Esophagus (tissue), 2 donors: ENCODE data around the gene DCTN4. TPM values are rescaled to one million over a fixed set of nuclear protein-coding genes. Genes with fewer than 3 reads are reported as not detected.
"Not testable (repeated sequence)": the region's sequence is repeated elsewhere in the genome, so short reads cannot be mapped to it uniquely, and the experiment has no call there.

ENCODE experiments used
- H3K27ac ChIP-seq, 2 donors: one replicate each; pipeline ENCODE4 v1.5.1; 2013; ENCODE audit warnings: low read depth in 2 of 2, mild to moderate bottlenecking in 2 of 2, inconsistent platforms in 1 of 2, low read length in 1 of 2, moderate library complexity in 1 of 2
- H3K27me3 ChIP-seq, 2 donors: one replicate each; pipeline ENCODE4 v1.6.1; 2013; ENCODE audit warnings: low read length in 2 of 2, control low read depth in 1 of 2, mild to moderate bottlenecking in 1 of 2; ENCODE audit not compliant: insufficient read depth in 2 of 2, control insufficient read depth in 1 of 2
- H3K36me3 ChIP-seq, 2 donors: one replicate each; pipeline ENCODE4 v1.6.1; 2013; ENCODE audit warnings: low read length in 1 of 2; ENCODE audit not compliant: control insufficient read depth in 2 of 2, insufficient read depth in 2 of 2
- H3K4me1 ChIP-seq, 2 donors: one replicate each; pipeline ENCODE4 v1.6.1; 2013; ENCODE audit warnings: low read length in 1 of 2; ENCODE audit not compliant: control insufficient read depth in 2 of 2, insufficient read depth in 2 of 2
- H3K4me3 ChIP-seq, 2 donors: one replicate each; pipeline ENCODE4 v1.5.1; 2013; ENCODE audit warnings: low read length in 2 of 2, mild to moderate bottlenecking in 2 of 2, low read depth in 1 of 2, moderate library complexity in 1 of 2
- H3K9me3 ChIP-seq, 2 donors: one replicate each; pipeline ENCODE4 v1.6.1; 2013; ENCODE audit warnings: mild to moderate bottlenecking in 2 of 2, low read depth in 1 of 2, low read length in 1 of 2, moderate library complexity in 1 of 2; ENCODE audit not compliant: control insufficient read depth in 2 of 2, insufficient read depth in 1 of 2
- WGBS, 2 donors: extraction: QIAGEN DNeasy Blood & Tissue Kit; methylation state at CpG; one replicate each; pipeline ENCODE4 v1.1.7; 2013; 5-methylcytosine and 5-hydroxymethylcytosine counted together
- polyA plus RNA-seq, 2 donors: library from polyadenylated mRNA; stranded (reverse); fragments of 200-250 nt; gene quantifications; one replicate each; pipeline ENCODE4 v1.2.3, GENCODE V29; 2013
- donor health status: healthy with polysubstance abuse.
- donor health status: Bipolar disorder and iron deficiency.

DCTN4 gene
- polyA plus RNA-seq, 2 donors = 15.5 to 15.7 TPM

DNA sequence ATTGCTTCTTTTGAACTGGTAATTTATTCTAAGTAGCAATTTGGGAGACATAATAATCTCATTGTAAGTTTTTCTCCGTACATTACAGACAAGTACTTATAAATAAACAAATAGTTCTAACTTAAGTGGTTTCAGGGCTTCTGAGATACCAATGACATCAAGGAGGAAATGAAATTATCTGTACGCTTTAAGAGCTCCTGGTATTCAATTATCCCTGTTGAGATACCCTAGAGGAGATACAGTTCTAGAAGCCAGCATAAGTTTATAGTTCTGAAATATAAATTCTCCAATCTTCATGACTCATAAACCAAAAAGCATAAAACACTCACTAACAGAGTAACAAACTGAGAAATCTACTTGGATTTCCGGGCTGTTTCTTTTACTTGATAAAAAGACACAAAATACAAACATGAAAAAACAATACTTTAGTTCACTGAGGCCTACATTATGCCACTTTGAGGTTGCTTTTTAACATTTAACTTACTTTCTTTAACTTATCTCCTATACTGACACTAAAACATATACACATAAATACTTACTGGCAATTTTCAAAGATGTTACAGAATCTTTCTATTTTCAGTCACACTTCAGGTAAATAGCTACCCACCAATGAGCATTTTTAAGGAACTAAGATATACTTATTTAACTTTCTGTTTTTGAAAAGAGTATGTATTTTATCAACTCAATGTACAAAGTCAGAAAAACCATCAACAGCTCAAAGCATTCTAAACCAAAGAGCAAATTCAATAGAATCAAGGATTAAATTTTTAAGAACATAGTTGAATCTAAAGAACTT lies 7.5 kb downstream of the DCTN4 start:
- no peaks in the 10 kb centered on the region for H3K9me3 ChIP-seq
- H3K4me3 ChIP-seq = no peak overlapping the region

DNA sequence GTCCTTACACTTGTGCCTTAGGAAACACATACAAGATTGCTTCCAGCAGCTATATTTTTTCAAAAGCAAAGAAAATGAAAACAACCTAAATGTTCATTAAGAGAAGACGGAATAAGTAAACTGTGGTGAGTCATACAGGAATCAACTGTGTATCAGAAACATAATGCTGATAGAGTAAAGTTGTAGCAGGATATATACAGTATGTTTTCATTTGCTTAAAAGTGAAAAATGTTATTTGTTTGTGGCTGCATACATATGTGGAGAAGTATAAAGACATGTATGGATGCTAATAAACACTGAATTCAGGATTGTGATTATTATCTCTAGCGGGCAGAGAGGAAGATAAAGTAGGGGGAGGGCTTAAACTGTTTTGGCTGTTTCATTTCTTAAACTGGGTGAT lies 8.3 kb downstream of the DCTN4 start:
- 56 to 65% methylated on average over 2 of the region's 2 CpGs for WGBS, 2 donors

More for the DNA sequence above, 7.5 kb downstream of the DCTN4 start:
- WGBS, 2 donors = 67 to 68% methylated on average over 3 of the region's 3 CpGs
- peaks cover 0 to 6% of the 10 kb centered on the region in 2 donors for H3K36me3 ChIP-seq
- no peaks in the 10 kb centered on the region for H3K27me3 ChIP-seq
- no peak overlapping the region for H3K27ac ChIP-seq
- no peaks in the 10 kb centered on the region for H3K4me1 ChIP-seq

DNA sequence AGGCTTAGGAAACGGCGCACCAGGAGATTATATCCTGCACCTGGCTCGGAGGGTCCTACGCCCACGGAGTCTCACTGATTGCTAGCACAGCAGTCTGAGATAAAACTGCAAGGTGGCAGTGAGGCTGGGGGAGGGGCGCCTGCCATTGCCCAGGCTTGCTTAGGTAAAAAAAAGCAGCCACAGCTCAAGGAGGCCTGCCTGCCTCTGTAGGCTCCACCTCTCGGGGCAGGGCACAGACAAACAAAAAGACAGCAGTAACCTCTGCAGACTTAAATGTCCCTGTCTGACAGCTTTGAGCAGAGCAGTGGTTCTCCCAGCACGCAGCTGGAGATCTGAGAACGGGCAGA lies 15.7 kb downstream of the DCTN4 start:
- not testable (repeated sequence) for H3K27me3 ChIP-seq, H3K9me3 ChIP-seq, H3K4me3 ChIP-seq, H3K4me1 ChIP-seq, H3K36me3 ChIP-seq, H3K27ac ChIP-seq
- 89 to 96% methylated on average over 9 of the region's 9 CpGs for WGBS, 2 donors

More for the DNA sequence above, 8.3 kb downstream of the DCTN4 start:
- H3K27ac ChIP-seq = no peak overlapping the region
- peaks cover 0 to 6% of the 10 kb centered on the region in 2 donors for H3K36me3 ChIP-seq
- H3K4me3 ChIP-seq = no peak overlapping the region
- H3K9me3 ChIP-seq = no peaks in the 10 kb centered on the region
- H3K27me3 ChIP-seq = no peaks in the 10 kb centered on the region
- no peaks in the 10 kb centered on the region for H3K4me1 ChIP-seq

DNA sequence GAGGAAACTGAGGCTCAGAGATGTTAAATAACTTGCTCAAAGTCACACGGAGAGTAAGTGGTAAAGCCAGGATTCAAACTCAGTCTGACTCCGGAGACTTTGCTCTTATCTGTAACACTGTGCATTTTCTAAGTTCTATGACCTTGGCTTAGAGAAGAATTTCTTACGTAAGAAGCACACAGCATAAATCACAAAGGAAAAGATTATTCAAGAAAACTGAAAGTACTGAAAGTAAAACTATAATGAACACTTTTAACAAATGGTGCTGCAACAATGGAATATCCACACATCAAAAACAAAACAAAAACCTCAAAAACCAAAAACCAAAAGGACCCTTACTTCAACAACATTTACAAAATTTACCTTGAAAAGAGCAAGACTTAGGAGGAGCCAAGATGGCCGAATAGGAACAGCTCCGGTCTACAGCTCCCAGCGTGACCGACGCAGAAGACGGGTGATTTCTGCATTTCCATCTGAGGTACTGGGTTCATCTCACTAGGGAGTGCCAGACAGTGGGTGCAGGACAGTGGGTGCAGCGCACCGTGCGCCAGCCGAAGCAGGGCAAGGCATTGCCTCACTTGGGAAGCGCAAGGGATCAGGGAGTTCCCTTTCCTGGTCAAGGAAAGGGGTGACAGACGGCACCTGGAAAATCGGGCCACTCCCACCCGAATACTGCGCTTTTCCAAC lies 16.2 kb downstream of the DCTN4 start:
- not testable (repeated sequence) for H3K4me1 ChIP-seq, H3K27me3 ChIP-seq, H3K27ac ChIP-seq, H3K4me3 ChIP-seq, H3K9me3 ChIP-seq, H3K36me3 ChIP-seq
- WGBS, 2 donors = 91 to 94% methylated on average over 15 to 18 of the region's 18 CpGs

DNA sequence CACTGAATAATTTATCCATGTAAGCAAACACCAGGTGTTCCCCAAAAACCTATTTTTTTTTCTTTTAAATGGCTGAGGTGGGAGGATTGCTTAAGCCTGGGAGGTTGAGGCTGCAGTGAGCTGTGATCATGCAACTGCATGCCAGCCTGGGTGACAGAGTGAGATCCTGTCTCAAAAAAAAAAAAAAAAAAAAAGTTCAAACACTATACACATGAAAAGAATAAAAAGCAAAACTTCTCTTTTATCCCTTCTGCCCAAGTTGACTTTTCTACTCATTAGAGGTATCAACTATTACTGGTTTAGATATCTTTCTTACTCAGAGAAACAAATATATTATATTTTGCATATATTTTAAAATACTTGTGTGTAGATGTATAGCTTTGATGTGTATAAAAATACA lies 17.8 kb downstream of the DCTN4 start:
- H3K4me3 ChIP-seq = no peak overlapping the region
- H3K27me3 ChIP-seq = no peaks in the 10 kb centered on the region
- H3K4me1 ChIP-seq = no peaks in the 10 kb centered on the region
- no peak overlapping the region for H3K27ac ChIP-seq
- no peaks in the 10 kb centered on the region for H3K9me3 ChIP-seq
- no peaks in the 10 kb centered on the region for H3K36me3 ChIP-seq

DNA sequence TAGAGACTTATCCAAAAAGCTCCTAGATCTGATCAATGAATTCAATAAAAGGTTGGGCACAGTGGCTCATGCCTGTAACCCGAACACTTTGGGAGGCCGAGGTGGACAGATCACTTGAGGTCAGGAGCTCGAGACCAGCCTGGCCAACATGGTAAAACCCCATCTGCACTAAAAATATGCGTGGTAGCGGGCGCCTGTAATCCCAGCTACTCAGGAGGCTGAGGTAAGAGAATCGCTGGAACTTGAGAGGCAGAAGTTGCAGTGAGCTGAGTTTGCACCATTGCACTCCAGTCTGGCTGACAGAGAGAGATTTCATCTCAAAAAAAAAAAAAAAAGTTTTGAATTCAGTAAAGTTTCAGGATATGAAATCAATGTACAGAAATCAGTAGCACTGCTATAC lies 20.0 kb downstream of the DCTN4 start:
- Histone ChIP-seq H3K4me3 (no peak overlapping the region), H3K27me3 (no peaks in the 10 kb centered on the region), H3K9me3 (no peaks in the 10 kb centered on the region), H3K27ac (no peak overlapping the region), H3K36me3 (peaks cover 0 to 6% of the 10 kb centered on the region in 2 donors), H3K4me1 (peaks cover 0 to 2% of the 10 kb centered on the region in 2 donors)
- WGBS, 2 donors = 94 to 95% methylated on average over 7 of the region's 7 CpGs

DNA sequence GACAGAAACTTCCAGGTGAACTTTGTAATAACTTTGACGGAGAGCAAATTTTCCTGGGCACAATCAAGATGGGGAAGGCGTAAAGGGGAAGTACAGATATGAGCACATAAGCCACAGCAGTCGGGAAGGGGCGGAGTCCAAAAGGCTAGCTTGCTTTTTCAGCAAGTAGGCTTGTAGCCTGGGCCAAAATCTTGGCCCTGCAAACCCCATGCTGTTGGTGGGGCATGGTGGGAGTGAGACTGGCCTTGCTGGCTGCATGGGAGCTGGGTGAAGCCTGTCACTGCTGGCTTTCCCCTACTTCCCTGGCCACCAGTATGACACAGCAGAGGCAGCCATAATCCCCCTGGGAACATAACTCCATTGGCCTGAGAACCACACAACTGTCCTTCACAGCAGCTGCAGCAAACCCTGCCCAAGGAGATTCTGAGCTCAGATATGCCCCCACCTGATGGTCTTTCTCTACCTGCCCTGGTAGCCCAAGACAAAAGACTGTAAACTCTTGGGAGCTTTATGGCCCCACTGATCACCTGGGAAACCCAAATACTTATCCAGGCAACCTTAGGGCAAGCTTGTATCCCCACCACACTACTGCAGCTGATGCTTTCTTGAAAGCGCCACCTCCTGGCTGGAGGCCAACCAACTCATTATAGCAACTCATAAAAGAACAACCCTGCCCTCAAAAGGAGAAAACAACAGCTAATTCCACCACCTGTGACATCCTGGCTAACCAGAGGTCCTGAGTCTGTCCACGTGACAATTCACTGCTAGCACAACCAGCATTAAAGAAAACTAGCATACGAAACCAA lies 24.0 kb downstream of the DCTN4 start:
- Histone ChIP-seq H3K4me1 (peaks cover 0 to 2% of the 10 kb centered on the region in 2 donors), H3K36me3 (peaks cover 5 to 8% of the 10 kb centered on the region in 2 donors), H3K27ac (no peak overlapping the region), H3K27me3 (no peaks in the 10 kb centered on the region), H3K9me3 (no peaks in the 10 kb centered on the region), H3K4me3 (no peak overlapping the region)
- 82 to 90% methylated on average over 7 of the region's 7 CpGs for WGBS, 2 donors

DNA sequence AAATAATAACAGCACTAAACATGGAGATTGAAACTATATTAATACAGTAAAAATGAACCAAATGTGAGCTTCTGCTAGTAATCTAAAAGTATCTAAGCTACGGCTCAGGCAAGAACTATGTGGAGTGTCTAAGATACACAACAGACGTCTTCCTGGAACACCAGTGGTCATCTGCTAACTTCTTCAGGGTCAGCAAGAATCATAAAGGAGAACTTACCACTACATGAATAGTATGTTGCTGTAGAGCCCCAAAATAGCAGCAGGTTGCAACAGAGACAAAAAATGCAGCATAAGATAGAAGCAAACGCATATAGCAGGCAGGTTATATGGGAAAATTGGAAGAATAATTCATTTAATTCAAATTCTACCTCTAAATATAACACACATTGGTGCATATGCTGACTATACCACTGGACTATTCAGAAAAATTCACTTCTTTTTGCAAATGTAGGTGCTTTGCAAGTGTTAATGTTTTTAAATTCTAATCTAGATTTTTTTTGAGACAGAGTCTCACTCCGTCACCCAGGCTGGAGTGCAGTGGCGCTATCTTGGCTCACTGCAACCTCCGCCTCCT lies 27.1 kb downstream of the DCTN4 start:
- peaks cover 5 to 8% of the 10 kb centered on the region in 2 donors for H3K36me3 ChIP-seq
- WGBS, 2 donors = 92 to 93% methylated on average over 6 of the region's 6 CpGs
- no peaks in the 10 kb centered on the region for H3K9me3 ChIP-seq
- H3K27me3 ChIP-seq = no peaks in the 10 kb centered on the region
- H3K4me3 ChIP-seq = no peak overlapping the region
- no peak overlapping the region for H3K27ac ChIP-seq
- peaks cover 0 to 2% of the 10 kb centered on the region in 2 donors for H3K4me1 ChIP-seq

DNA sequence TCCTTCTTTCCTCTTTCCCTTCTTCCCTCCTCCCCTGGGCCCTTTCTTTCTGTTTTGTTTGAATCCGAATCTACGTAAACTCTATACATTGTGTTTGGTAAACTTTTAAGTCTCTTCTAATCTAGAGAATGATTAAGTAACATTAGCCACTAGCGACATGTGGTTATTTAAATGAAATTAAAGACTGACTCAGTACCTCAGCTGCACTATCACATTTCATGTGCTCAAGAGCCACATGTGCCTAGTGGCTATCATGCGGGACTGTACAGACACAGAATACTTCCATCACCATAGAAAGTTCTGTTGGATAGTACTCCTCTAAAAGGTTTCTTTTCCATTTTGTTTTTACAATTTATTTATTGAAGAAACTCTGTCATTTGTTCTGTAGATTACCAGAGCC lies 29.0 kb downstream of the DCTN4 start:
- WGBS, 2 donors = 86 to 92% methylated on average over 4 of the region's 4 CpGs
- Histone ChIP-seq H3K9me3 (no peaks in the 10 kb centered on the region), H3K36me3 (peaks cover 7 to 8% of the 10 kb centered on the region in 2 donors), H3K27ac (no peak overlapping the region), H3K27me3 (no peaks in the 10 kb centered on the region), H3K4me1 (peaks cover 0 to 2% of the 10 kb centered on the region in 2 donors), H3K4me3 (no peak overlapping the region)
